HepG2 (cell line): ENCODE results near the gene CCDC93. TPM values are rescaled to one million over a fixed set of nuclear protein-coding genes. Genes with fewer than 3 reads are reported as not detected.

ENCODE experiments used
- ATAC-seq: fragments of 200-7000 bp; cut with Tn5 transposase; 3 replicates; pipeline ENCODE4 v1.9.1; 2020; ENCODE audit warnings: mild to moderate bottlenecking, moderate library complexity
- BruUV-seq: library from RNA; stranded (reverse); fragments of 400-500 nt; replicated peaks from 2 replicates; lab custom pipeline; 2021; lab: Mats Ljungman, UMichigan
- CTCF ChIA-PET: fragments of 300-600 bp; formaldehyde crosslinking; extraction: SDS; loops from one replicate; lab custom pipeline; 2021; ENCODE audit warnings: low total read pairs, inconsistent platforms, low intra/inter-chr PET ratio; lab: Yijun Ruan, JAX
- POLR2A ChIA-PET: fragments of 350-600 bp; sonication (Branson Sonifier 250); formaldehyde crosslinking; loops from one replicate; lab custom pipeline; 2020; ENCODE audit warnings: antibody characterized with exemption, inconsistent platforms; lab: Yijun Ruan, JAX
- DNase-seq: peaks from one replicate; pipeline ENCODE4 v3.0.0-alpha.2; 2015; ENCODE audit warnings: low spot score
- FAIRE-seq: peaks from 3 replicates; lab custom pipeline; 2011; peaks lifted over from hg19 to GRCh38; lab: Jason Lieb, UNC
- H2AFZ ChIP-seq: one replicate; pipeline ENCODE4 v1.6.1; 2011; ENCODE audit warnings: low read length, inconsistent platforms
- H3K27ac ChIP-seq: fragments of 300-600 bp; 3 replicates; pipeline ENCODE4 v1.8.0; 2011; ENCODE audit warnings: mixed run types, mild to moderate bottlenecking, mixed read lengths, low read length, inconsistent platforms; ENCODE audit not compliant: insufficient read depth; ENCODE audit errors: extremely low read length
- H3K27me3 ChIP-seq, 2 experiments: fragments of 200-600 bp in 1 of 2; 2 replicates in 1 of 2; 3 replicates in 1 of 2; pipeline versions ENCODE4 v1.6.0 to v1.8.0; 2011; ENCODE audit warnings: low read length in 2 of 2, mild to moderate bottlenecking in 2 of 2, moderate library complexity in 2 of 2, inconsistent platforms in 1 of 2; ENCODE audit not compliant: insufficient read depth in 2 of 2, control insufficient read depth in 1 of 2
- H3K36me3 ChIP-seq, 2 experiments: fragments of 200-600 bp in 1 of 2; replicated peaks in 1 of 2; 2 replicates in 1 of 2; 3 replicates in 1 of 2; pipeline versions ENCODE4 v1.5.1 to v1.8.0; 2011; ENCODE audit warnings: low read length in 2 of 2, inconsistent platforms in 1 of 2; ENCODE audit not compliant: insufficient read depth in 2 of 2, control insufficient read depth in 1 of 2
- H3K4me1 ChIP-seq: 2 replicates; pipeline ENCODE4 v1.5.1; 2012; ENCODE audit warnings: low read length, inconsistent platforms; ENCODE audit not compliant: insufficient read depth
- H3K4me2 ChIP-seq: 2 replicates; pipeline ENCODE4 v1.6.0; 2011; ENCODE audit warnings: low read depth, low read length, inconsistent platforms
- H3K4me3 ChIP-seq, 3 experiments: fragments of 200-600 bp in 1 of 3; sonication (generic), shearing (Covaris generic) in 1 of 3; replicated peaks in 1 of 3; 2 replicates each; pipeline ENCODE4 v1.5.1; 2011 to 2016; ENCODE audit warnings: low read length in 3 of 3, inconsistent platforms in 2 of 3, low read depth in 2 of 3, mild to moderate bottlenecking in 2 of 3, control low read depth in 1 of 3, mixed read lengths in 1 of 3; ENCODE audit not compliant: insufficient read depth in 1 of 3
- H3K79me2 ChIP-seq: one replicate; pipeline ENCODE4 v1.6.1; 2011; ENCODE audit warnings: low read length, inconsistent platforms; ENCODE audit not compliant: insufficient read depth
- H3K9ac ChIP-seq: 2 replicates; pipeline ENCODE4 v1.6.0; 2011; ENCODE audit warnings: mild to moderate bottlenecking, low read depth, low read length, inconsistent platforms; ENCODE audit not compliant: insufficient read depth
- H3K9me3 ChIP-seq: 2 replicates; pipeline ENCODE4 v1.5.1; 2012; ENCODE audit warnings: mild to moderate bottlenecking, low read length
- H4K20me1 ChIP-seq: 2 replicates; pipeline ENCODE4 v1.6.0; 2011; ENCODE audit warnings: inconsistent platforms, mild to moderate bottlenecking, low read length, moderate library complexity; ENCODE audit not compliant: insufficient read depth
- CERS6 ChIP-seq: sonication (generic); formaldehyde crosslinking; IDR thresholded peaks from 2 replicates; pipeline ENCODE4 v1.5.0; 2020; ENCODE audit warnings: missing genetic modification reagents
- DNMT1 ChIP-seq: sonication (generic); formaldehyde crosslinking; IDR thresholded peaks from 2 replicates; pipeline ENCODE4 v1.5.1; 2020; ENCODE audit warnings: mild to moderate bottlenecking, missing genetic modification reagents
- GLI4 ChIP-seq: sonication (generic); formaldehyde crosslinking; IDR thresholded peaks from 2 replicates; pipeline ENCODE4 v1.5.1; 2020; ENCODE audit warnings: missing genetic modification reagents, mild to moderate bottlenecking, moderate library complexity, borderline replicate concordance
- GTF3A ChIP-seq: sonication (generic); formaldehyde crosslinking; conservative IDR thresholded peaks from 2 replicates; pipeline ENCODE4 v1.4.0; 2020; ENCODE audit warnings: mild to moderate bottlenecking, missing genetic modification reagents
- NKX3-1 ChIP-seq: sonication (generic); formaldehyde crosslinking; IDR thresholded peaks from 2 replicates; pipeline ENCODE4 v1.5.0; 2020; ENCODE audit warnings: missing genetic modification reagents
- PLRG1 ChIP-seq: fragments of 450-650 bp; conservative IDR thresholded peaks from 2 replicates; pipeline ENCODE4 v1.6.1; 2016
- SP140L ChIP-seq: sonication (generic); formaldehyde crosslinking; IDR thresholded peaks from 2 replicates; pipeline ENCODE4 v1.4.0; 2020; ENCODE audit warnings: missing genetic modification reagents, borderline replicate concordance
- TERF1 ChIP-seq: sonication (generic); formaldehyde crosslinking; IDR thresholded peaks from 2 replicates; pipeline ENCODE4 v1.8.0; 2022; ENCODE audit warnings: mild to moderate bottlenecking, missing genetic modification reagents, moderate library complexity
- ZNF138 ChIP-seq: sonication (generic); formaldehyde crosslinking; IDR thresholded peaks from 2 replicates; pipeline ENCODE4 v1.5.0; 2020; ENCODE audit warnings: mild to moderate bottlenecking, low read depth, missing genetic modification reagents
- ZNF253 ChIP-seq: sonication (generic); formaldehyde crosslinking; IDR thresholded peaks from 2 replicates; pipeline ENCODE4 v1.8.0; 2022; ENCODE audit warnings: mild to moderate bottlenecking, missing genetic modification reagents, borderline replicate concordance
- ZNF263 ChIP-seq: sonication (generic); formaldehyde crosslinking; IDR thresholded peaks from 2 replicates; pipeline ENCODE4 v1.4.0; 2020; ENCODE audit warnings: missing genetic modification reagents
- ZNF382 ChIP-seq: sonication (generic); formaldehyde crosslinking; IDR thresholded peaks from 2 replicates; pipeline ENCODE4 v1.5.0; 2020; ENCODE audit warnings: missing genetic modification reagents, mild to moderate bottlenecking, borderline replicate concordance
- ZNF609 ChIP-seq: sonication (generic); formaldehyde crosslinking; IDR thresholded peaks from 2 replicates; pipeline ENCODE4 v1.4.0; 2020; ENCODE audit warnings: mild to moderate bottlenecking, missing genetic modification reagents, borderline replicate concordance
- WGBS: methylation state at CpG from one replicate; pipeline ENCODE4 v1.1.6; 2017; ENCODE audit warnings: low lambda C conversion rate; 5-methylcytosine and 5-hydroxymethylcytosine counted together
- in situ Hi-C: cut with HindIII; loops from 2 replicates; pipeline ENCODE4 v1.10.0; 2017; ENCODE audit warnings: low pct_unique_long_range_greater_than_20kb; ENCODE audit not compliant: extremely low pct_ligation_motif_present
- intact Hi-C: fragments of 100-400 bp; cut with micrococcal nuclease; formaldehyde crosslinking; loops from one replicate; pipeline ENCODE4 v1.10.0; 2022; ENCODE audit not compliant: unreplicated experiment
- polyA plus RNA-seq, 8 experiments: library from polyadenylated mRNA; depleted of rRNA in 3 of 8; stranded (reverse) in 7 of 8; unstranded in 1 of 8; fragments of >200 nt; fragmentation: Illumina TruSeq in 4 of 8; extraction: Trizol in 4 of 8; gene quantifications; 2 replicates each; pipeline versions ENCODE4 v1.2.1 to v1.2.3, GENCODE V29; 2011 to 2016; ENCODE audit warnings: low read depth in 4 of 8, missing spikeins in 1 of 8, mixed read lengths in 1 of 8; ENCODE audit not compliant: insufficient read depth in 1 of 8
- total RNA-seq, 5 experiments: library from RNA; depleted of rRNA; stranded (reverse); fragments of >200 nt; fragmentation: Illumina TruSeq; extraction: Trizol; gene quantifications; 2 replicates each; pipeline ENCODE4 v1.2.3, GENCODE V29; 2016; ENCODE audit warnings: low read depth in 1 of 5

CCDC93 gene
- total and polyA plus RNA-seq, 2 of the 13 experiments (the other 11 are each of a cell fraction or from before 2014, with no cell fraction given): 37.2 to 53.2 TPM

GRCh38 chr2:118056165-118056534, 42.3 kb upstream of the CCDC93 start:
- Histone ChIP-seq H3K9ac (no peak overlapping the region), H3K4me3 (no peak overlapping the region), H4K20me1 (no peaks in the 10 kb centered on the region), H3K79me2 (no peaks in the 10 kb centered on the region), H2AFZ (no peak overlapping the region), H3K27me3 (peaks cover 0 to 26% of the 10 kb centered on the region in 2 experiments; a peak in 2 of 5 replicates), H3K9me3 (no peaks in the 10 kb centered on the region), H3K4me1 (peaks cover 15% of the 10 kb centered on the region), H3K36me3 (no peaks in the 10 kb centered on the region), H3K27ac (no peak overlapping the region), H3K4me2 (no peak overlapping the region)
- CTCF ChIA-PET: no interaction called here
- WGBS: 23% methylated on average over 3 of the region's 3 CpGs
- no TSS peak for BruUV-seq
- TF ChIP-seq CERS6: no peak
- TF ChIP-seq SP140L (CRISPR knock-in tag): no peak
- no peak for TF ChIP-seq ZNF609 (CRISPR knock-in tag)
- TF ChIP-seq ZNF253 (CRISPR knock-in tag): no peak
- TF ChIP-seq ZNF263: no peak
- no peak for TF ChIP-seq DNMT1 (CRISPR knock-in tag)
- TF ChIP-seq TERF1: no peak
- no peak for TF ChIP-seq ZNF138
- no peak for TF ChIP-seq PLRG1
- no peak for TF ChIP-seq GTF3A
- TF ChIP-seq NKX3-1 (CRISPR knock-in tag): no peak
- no peak for TF ChIP-seq ZNF382 (CRISPR knock-in tag)
- TF ChIP-seq GLI4 (CRISPR knock-in tag): no peak
- in situ Hi-C loops: no loop called here
- POLR2A ChIA-PET: no interaction called here
- ATAC-seq: no peak
- no peak for DNase-seq
- no peak for FAIRE-seq
- intact Hi-C loops: no loop called here
